Skeletal muscle tissue (tissue), 4 donors: ENCODE measurements around the gene PGM5. TPM values are rescaled to one million over a fixed set of nuclear protein-coding genes. Genes with fewer than 3 reads are reported as not detected.
"Not testable (repeated sequence)": the region's sequence is repeated elsewhere in the genome, so short reads cannot be mapped to it uniquely, and the experiment has no call there.

ENCODE experiments used
- H3K27ac ChIP-seq: one replicate; pipeline ENCODE4 v1.7.0; 2013; ENCODE audit warnings: mild to moderate bottlenecking, low read depth, low read length, inconsistent platforms
- H3K27me3 ChIP-seq, 3 donors: one replicate each; pipeline ENCODE4 v1.7.0; 2013; ENCODE audit warnings: low read length in 3 of 3; ENCODE audit not compliant: control insufficient read depth in 3 of 3, insufficient read depth in 3 of 3
- H3K36me3 ChIP-seq, 3 donors: one replicate each; pipeline ENCODE4 v1.7.0; 2013; ENCODE audit warnings: low read length in 3 of 3; ENCODE audit not compliant: control insufficient read depth in 3 of 3, insufficient read depth in 3 of 3
- H3K4me1 ChIP-seq, 3 donors: one replicate each; pipeline ENCODE4 v1.7.0; 2013; ENCODE audit warnings: low read length in 3 of 3, mild to moderate bottlenecking in 3 of 3; ENCODE audit not compliant: control insufficient read depth in 3 of 3, insufficient read depth in 3 of 3
- H3K4me3 ChIP-seq, 3 donors: one replicate each; pipeline ENCODE4 v1.7.0; 2013; ENCODE audit warnings: low read length in 3 of 3
- H3K9ac ChIP-seq, 3 donors: one replicate each; pipeline ENCODE4 v1.7.0; 2013; ENCODE audit warnings: low read length in 3 of 3, mild to moderate bottlenecking in 3 of 3, moderate library complexity in 2 of 3, low read depth in 1 of 3
- H3K9me3 ChIP-seq, 3 donors: one replicate each; pipeline ENCODE4 v1.7.0; 2013; ENCODE audit warnings: low read length in 3 of 3; ENCODE audit not compliant: control insufficient read depth in 3 of 3
- total RNA-seq: library from RNA; depleted of rRNA; stranded (reverse); fragments of >200 nt; gene quantifications from one replicate; pipeline ENCODE4 v1.2.3, GENCODE V29; 2014
- donor health status: Osteomylitis.

PGM5 gene
- total RNA-seq, 1 donor from 2014 or later, result 69.4 TPM

GRCh38 chr9:68375789-68376188, 19.4 kb downstream of the PGM5 start:
- H3K9ac ChIP-seq, H3K4me1 ChIP-seq, H3K9me3 ChIP-seq, H3K27me3 ChIP-seq, H3K27ac ChIP-seq, H3K4me3 ChIP-seq, H3K36me3 ChIP-seq: not testable (repeated sequence)

DNA sequence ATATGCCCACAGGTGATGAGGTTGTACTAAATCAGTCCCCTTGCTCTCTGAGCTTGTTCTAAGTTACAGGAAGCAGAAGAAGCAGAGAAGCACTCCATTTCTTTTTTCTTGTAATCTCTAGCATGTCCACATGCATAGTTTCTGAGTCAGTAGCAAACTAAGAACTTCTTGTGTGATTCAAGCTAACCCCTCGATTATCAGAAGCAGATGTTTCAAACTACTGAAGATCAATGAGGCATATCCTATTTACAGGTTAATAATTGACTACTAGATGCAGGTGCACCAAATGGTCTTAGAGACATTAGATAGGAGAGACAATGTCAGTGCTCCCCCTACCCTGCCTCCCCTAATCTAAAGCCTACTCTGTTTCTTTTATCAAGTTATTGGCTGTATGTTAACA, 21.3 kb downstream of the PGM5 start:
- H3K4me1 ChIP-seq, H3K4me3 ChIP-seq, H3K27me3 ChIP-seq, H3K36me3 ChIP-seq, H3K9ac ChIP-seq, H3K9me3 ChIP-seq, H3K27ac ChIP-seq: not testable (repeated sequence)

GRCh38 chr9:68383894-68384293, 27.5 kb downstream of the PGM5 start:
- H3K4me1 ChIP-seq, H3K27me3 ChIP-seq, H3K9me3 ChIP-seq, H3K27ac ChIP-seq, H3K4me3 ChIP-seq, H3K9ac ChIP-seq, H3K36me3 ChIP-seq: not testable (repeated sequence)

DNA sequence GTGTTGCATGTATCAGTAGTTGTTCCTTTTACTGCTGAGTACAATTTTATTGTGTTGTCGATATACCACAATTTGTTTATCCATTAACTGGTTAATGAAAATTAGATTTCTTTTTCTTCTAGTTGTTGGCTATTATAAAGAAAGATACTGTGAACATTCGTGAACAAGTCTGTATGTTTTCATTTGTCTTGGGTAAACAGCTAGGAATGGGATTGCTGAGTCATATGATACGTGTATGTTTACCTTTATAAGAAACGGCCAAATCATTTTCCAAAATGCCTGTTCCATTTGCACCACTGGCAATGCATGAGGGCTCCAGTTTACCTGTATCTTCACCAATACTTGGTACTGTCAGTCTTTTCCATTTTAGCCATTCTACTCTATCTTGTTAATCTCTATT, 33.1 kb downstream of the PGM5 start:
- H3K27me3 ChIP-seq, H3K9me3 ChIP-seq, H3K4me1 ChIP-seq, H3K4me3 ChIP-seq, H3K27ac ChIP-seq, H3K9ac ChIP-seq: not testable (repeated sequence)
- H3K36me3 ChIP-seq, result peaks cover 4 to 20% (median 5%) of the 10 kb centered on the region in 3 donors

DNA sequence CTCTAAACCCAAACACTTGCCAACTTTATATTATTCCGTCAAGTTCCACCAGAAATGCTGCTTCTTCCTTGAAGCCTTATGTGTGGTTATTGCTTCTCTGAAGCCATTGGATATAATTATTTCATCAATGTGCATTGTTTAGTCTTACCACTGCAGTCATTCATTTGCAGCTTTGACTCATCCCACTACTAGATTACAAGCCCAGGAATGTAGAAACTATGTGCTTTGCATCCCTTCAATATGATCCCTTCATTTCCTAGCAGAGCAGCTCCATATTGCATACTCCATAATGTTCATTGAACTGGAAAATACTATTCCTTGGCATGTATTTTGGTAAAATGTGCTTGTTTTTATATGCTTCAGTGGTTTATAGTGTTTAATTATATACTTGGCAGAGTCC, 34.3 kb downstream of the PGM5 start:
- H3K27me3 ChIP-seq, H3K4me3 ChIP-seq, H3K9me3 ChIP-seq, H3K4me1 ChIP-seq, H3K27ac ChIP-seq, H3K9ac ChIP-seq: not testable (repeated sequence)
- H3K36me3 ChIP-seq, result peaks cover 4 to 20% (median 5%) of the 10 kb centered on the region in 3 donors

GRCh38 chr9:68396411-68397094, 40.1 kb downstream of the PGM5 start:
- H3K9me3 ChIP-seq, H3K4me1 ChIP-seq, H3K27ac ChIP-seq, H3K27me3 ChIP-seq, H3K9ac ChIP-seq, H3K36me3 ChIP-seq, H3K4me3 ChIP-seq: not testable (repeated sequence)

DNA sequence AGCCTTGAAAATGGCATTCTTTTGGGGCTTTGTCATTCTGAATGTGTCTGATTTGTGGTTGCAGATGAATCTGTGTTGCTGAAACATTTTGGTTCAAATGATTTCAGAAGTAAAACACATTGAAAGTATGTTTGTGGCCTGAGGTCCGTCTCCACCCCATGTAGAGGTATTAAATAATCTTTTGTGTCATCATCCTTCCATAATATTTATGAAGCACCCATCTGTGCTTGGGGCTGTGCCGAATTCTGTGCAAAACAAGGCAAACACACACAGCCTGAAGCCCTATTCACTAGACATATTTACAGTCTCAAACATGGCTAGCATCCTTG, 40.6 kb downstream of the PGM5 start:
- not testable (repeated sequence) for H3K27me3 ChIP-seq, H3K9me3 ChIP-seq, H3K4me3 ChIP-seq, H3K36me3 ChIP-seq, H3K4me1 ChIP-seq, H3K9ac ChIP-seq, H3K27ac ChIP-seq

DNA sequence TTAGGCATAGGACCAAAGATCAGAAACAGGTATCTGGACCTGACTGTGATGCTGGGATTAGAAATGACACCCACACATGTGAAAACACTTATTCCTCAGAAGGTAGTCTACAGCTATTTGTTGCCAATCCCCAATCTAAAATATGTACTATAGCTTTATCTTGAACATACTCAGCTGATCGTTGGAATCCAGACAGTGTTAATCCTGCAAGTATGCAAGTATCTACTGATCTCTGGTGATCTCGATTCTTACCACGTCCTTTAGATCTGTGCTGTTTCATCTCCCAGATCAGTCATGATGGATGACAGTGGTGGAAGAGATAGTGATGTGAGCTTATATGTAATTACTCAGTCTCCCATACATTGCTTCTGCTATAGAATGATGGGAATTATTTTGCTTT, 41.4 kb downstream of the PGM5 start:
- not testable (repeated sequence) for H3K4me1 ChIP-seq, H3K27ac ChIP-seq, H3K36me3 ChIP-seq, H3K4me3 ChIP-seq, H3K27me3 ChIP-seq, H3K9me3 ChIP-seq, H3K9ac ChIP-seq

DNA sequence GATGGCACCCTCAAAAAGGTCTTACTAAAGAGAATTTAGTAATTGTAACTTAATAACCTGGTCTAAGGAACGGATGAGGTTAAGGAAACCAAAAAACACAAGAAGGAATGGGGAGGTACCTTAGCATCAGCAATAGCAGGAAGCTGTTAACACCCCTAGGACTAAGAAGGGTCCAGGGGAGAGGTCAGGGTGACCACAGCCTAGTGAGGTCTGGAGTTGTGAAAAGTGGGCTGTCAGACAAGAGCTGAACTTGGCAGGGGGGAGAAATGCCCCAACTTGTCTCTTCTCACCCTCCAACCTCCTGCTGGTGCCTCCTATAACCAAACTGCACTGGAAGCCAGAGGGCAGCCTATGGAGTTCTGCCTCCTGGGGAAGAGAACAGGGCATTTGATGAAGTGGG, 41.9 kb downstream of the PGM5 start:
- H3K4me1 ChIP-seq, H3K9me3 ChIP-seq, H3K27me3 ChIP-seq, H3K4me3 ChIP-seq, H3K36me3 ChIP-seq, H3K27ac ChIP-seq, H3K9ac ChIP-seq: not testable (repeated sequence)

DNA sequence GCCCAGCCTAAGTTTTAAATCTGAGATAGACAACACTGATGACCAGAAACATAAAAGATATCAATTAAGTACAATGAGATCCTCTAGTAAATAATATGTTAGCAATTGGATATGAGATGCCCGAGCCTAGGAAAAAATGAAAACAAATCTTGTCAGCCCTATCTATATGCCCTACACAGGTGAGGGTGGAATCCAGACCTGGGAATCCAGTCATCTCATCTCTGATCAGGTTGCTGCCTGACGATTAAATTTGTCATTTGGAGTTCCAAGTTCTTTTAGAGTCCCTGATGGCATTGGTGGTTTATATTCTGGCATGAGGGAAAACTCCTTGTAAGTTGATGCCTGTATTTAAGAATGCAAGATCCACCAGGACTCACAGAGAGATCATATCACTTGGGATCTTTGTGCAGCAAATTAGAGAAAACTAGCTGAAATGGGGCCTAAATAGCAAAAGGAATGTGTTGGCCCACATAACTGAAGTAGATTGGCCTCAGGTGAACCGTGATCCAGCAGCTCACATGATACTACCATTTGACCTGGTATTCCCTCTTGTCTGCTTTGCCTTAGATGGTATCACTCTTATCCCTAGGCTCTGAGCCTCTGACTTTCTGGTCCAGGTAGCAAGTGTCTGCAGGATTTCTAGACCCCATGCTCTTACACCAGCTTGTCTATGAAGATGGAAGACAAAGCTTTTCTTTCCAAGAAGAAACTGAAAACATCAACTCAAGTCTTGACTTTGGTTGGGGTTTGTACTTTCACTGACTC, 48.2 kb downstream of the PGM5 start:
- H3K9ac ChIP-seq, H3K27ac ChIP-seq, H3K36me3 ChIP-seq, H3K27me3 ChIP-seq, H3K9me3 ChIP-seq, H3K4me3 ChIP-seq, H3K4me1 ChIP-seq: not testable (repeated sequence)
